DMS 273 treated with DMSO at 0.1 percent for 48 hours (cell line): Measurements from ENCODE around the gene NAPSA.
"Not testable (repeated sequence)": the region's sequence is repeated elsewhere in the genome, so short reads cannot be mapped to it uniquely, and the experiment has no call there.

Experiments
- DNase-seq: peaks from one replicate; lab custom pipeline; 2025; lab: John Stamatoyannopoulos, UW

The NAPSA gene

GRCh38 chr19:50365434-50366306 lies at the start of gene NAPSA:
NAPSA (minus strand) TSS chr19:50365639; CDS start chr19:50365621, 18 bp downstream.
- no peak for DNase-seq

GRCh38 chr19:50413531-50413930 lies 48.1 kb upstream of the NAPSA start:
- no peak for DNase-seq

GRCh38 chr19:50413096-50413495 lies 47.7 kb upstream of the NAPSA start:
- DNase-seq = no peak

GRCh38 chr19:50412419-50412818 lies 47.0 kb upstream of the NAPSA start:
- DNase-seq = no peak

- no peak for DNase-seq
These were observed 44.7 kb upstream of the NAPSA start for GRCh38 chr19:50410109-50410508.

GRCh38 chr19:50409347-50409746 lies 43.9 kb upstream of the NAPSA start:
- no peak for DNase-seq

GRCh38 chr19:50406829-50407228 lies 41.4 kb upstream of the NAPSA start:
- DNase-seq = no peak

- DNase-seq = no peak
These were observed 40.8 kb upstream of the NAPSA start for GRCh38 chr19:50406156-50406820.

- no peak for DNase-seq
These were observed 37.3 kb upstream of the NAPSA start for GRCh38 chr19:50402544-50403301.

- no peak for DNase-seq
These were observed 36.4 kb upstream of the NAPSA start for GRCh38 chr19:50401605-50402450.

- DNase-seq = no peak
These were observed 33.9 kb upstream of the NAPSA start for GRCh38 chr19:50399368-50399745.

- no peak for DNase-seq
These were observed 33.4 kb upstream of the NAPSA start for GRCh38 chr19:50398675-50399367.

GRCh38 chr19:50394017-50394416 lies 28.6 kb upstream of the NAPSA start:
- DNase-seq = no peak

- no peak for DNase-seq
These were observed 28.1 kb upstream of the NAPSA start for GRCh38 chr19:50393589-50393988.

- DNase-seq = no peak
These were observed 27.3 kb upstream of the NAPSA start for GRCh38 chr19:50392759-50393158.

GRCh38 chr19:50390952-50391351 lies 25.5 kb upstream of the NAPSA start:
- DNase-seq = not testable (repeated sequence)

GRCh38 chr19:50390295-50390694 lies 24.9 kb upstream of the NAPSA start:
- not testable (repeated sequence) for DNase-seq

GRCh38 chr19:50387868-50388245 lies 22.4 kb upstream of the NAPSA start:
- no peak for DNase-seq

GRCh38 chr19:50387176-50387867 lies 21.9 kb upstream of the NAPSA start:
- DNase-seq = no peak
